ENCODE data around the gene NPM1. TPM values are rescaled to one million over a fixed set of nuclear protein-coding genes. Genes with fewer than 3 reads are reported as not detected.

The NPM1 gene
- total RNA-seq, 1 experiment from 2014 or later = 3,122 TPM

- H3K9ac ChIP-seq (ENCODE audit: extremely low read depth, insufficient read length, low read length) = no peak overlapping the region
- H3K79me2 ChIP-seq (ENCODE audit: insufficient read depth, low read length) = no peaks in the 10 kb centered on the region
- H3K9me3 Mint-ChIP-seq = no peaks in the 10 kb centered on the region
- H2BK15ac ChIP-seq (ENCODE audit: low read depth, low read length) = no peak overlapping the region
- no peak overlapping the region for H2AFZ ChIP-seq (ENCODE audit: low read length)
- no peak overlapping the region for H3K27ac Mint-ChIP-seq
- no peak overlapping the region for H4K8ac ChIP-seq (replicated peaks; ENCODE audit: insufficient read length, low read depth, low read length)
- H3K27me3 Mint-ChIP-seq (ENCODE audit: low read depth) = peaks cover 37% of the 10 kb centered on the region
- H3T11ph ChIP-seq (ENCODE audit: low read length) = no peak overlapping the region
- no peak overlapping the region for H3K14ac ChIP-seq (ENCODE audit: insufficient read depth, low read length)
- H3K4me3 Mint-ChIP-seq = no peak overlapping the region
- no CpG with 5 or more reads among the region's 6 CpGs for WGBS (ENCODE audit: extremely low coverage, insufficient read length, low lambda C conversion rate)
- no peak overlapping the region for H3K4ac ChIP-seq (ENCODE audit: low read depth, low read length)
- H3K9me3 ChIP-seq (ENCODE audit: control insufficient read depth, low read depth, low read length) = no peaks in the 10 kb centered on the region
- H4K5ac ChIP-seq (ENCODE audit: insufficient read length, low read depth, low read length) = no peak overlapping the region
- H3K18ac ChIP-seq (ENCODE audit: insufficient read length, low read depth, low read length) = no peak overlapping the region
- no peak overlapping the region for H3K27ac ChIP-seq (ENCODE audit: insufficient read length, low read depth, low read length)
- no peak for TF ChIP-seq CTCF (conservative IDR thresholded peaks at IDR 0.05)
- H2BK20ac ChIP-seq (ENCODE audit: low read depth, low read length, poor library complexity, severe bottlenecking) = no peak overlapping the region
- no peak overlapping the region for H3K4me2 ChIP-seq (ENCODE audit: insufficient read depth, insufficient read length, low read length)
- H3K56ac ChIP-seq (ENCODE audit: insufficient read length, low read depth, low read length) = no peak overlapping the region
- H3K27me3 ChIP-seq (ENCODE audit: insufficient read depth, low read length) = peaks cover 9% of the 10 kb centered on the region; the same call in 1 of the 2 replicates
- no peak overlapping the region for H2BK120ac ChIP-seq (ENCODE audit: low read depth, low read length, poor library complexity, severe bottlenecking)
- H3K23me2 ChIP-seq (ENCODE audit: insufficient read length, low read depth, low read length, poor library complexity, severe bottlenecking) = no peaks in the 10 kb centered on the region
- H3K4me1 Mint-ChIP-seq = peaks cover 0 to 10% of the 10 kb centered on the region in 2 experiments; a peak in 2 of 4 replicates
- no peaks in the 10 kb centered on the region for H3K79me1 ChIP-seq (ENCODE audit: insufficient read depth, low read depth, low read length, poor library complexity, severe bottlenecking)
- no peak overlapping the region for H2BK12ac ChIP-seq (ENCODE audit: insufficient read length, low read depth, low read length)
- no peak overlapping the region for H2AK5ac ChIP-seq (ENCODE audit: insufficient read length, low read length)
- H3K4me1 ChIP-seq (ENCODE audit: insufficient read depth, low read length) = no peaks in the 10 kb centered on the region
- H3K36me3 Mint-ChIP-seq (ENCODE audit: insufficient read depth in 1 of 3, low read depth in 3 of 3) = no peaks in the 10 kb centered on the region
- H2BK5ac ChIP-seq (ENCODE audit: insufficient read length, low read length) = no peak overlapping the region
- no peak for DNase-seq
- H3K23ac ChIP-seq (ENCODE audit: insufficient read length, low read depth, low read length) = no peak overlapping the region
- H4K91ac ChIP-seq (ENCODE audit: insufficient read length, low read depth, low read length) = no peak overlapping the region
- H4K20me1 ChIP-seq (ENCODE audit: control insufficient read depth, insufficient read depth, insufficient read length) = no peaks in the 10 kb centered on the region
These were observed 47.2 kb upstream of the NPM1 start for GRCh38 chr5:171340491-171340890.
